Measurements from ENCODE around the gene ZSCAN26.
A peak's percentile ranks its signal among the peaks of the same experiment; 100 is the strongest.

Gene ZSCAN26

GRCh38 chr6:28266962-28267694 lies at the start of gene ZSCAN26:
TSS of gene ZSCAN26 (plus strand) at chr6:28267143. CDS start at chr6:28271920, 4,777 bp downstream.
- peak; percentile 72 to 81 (median 73) for DNase-seq (ENCODE audit: low read depth in 3 of 3)

GRCh38 chr6:28217890-28218289 lies 49.1 kb upstream of the ZSCAN26 start:
- no peak for DNase-seq (ENCODE audit: low read depth in 3 of 3)

GRCh38 chr6:28218312-28219248 lies 48.4 kb upstream of the ZSCAN26 start:
- DNase-seq (ENCODE audit: low read depth in 3 of 3), result no peak

- no peak for DNase-seq (ENCODE audit: low read depth in 3 of 3)
Observed at GRCh38 chr6:28220257-28221133, 46.4 kb upstream of the ZSCAN26 start.

- no peak for DNase-seq (ENCODE audit: low read depth in 3 of 3)
Observed at GRCh38 chr6:28224131-28225055, 42.5 kb upstream of the ZSCAN26 start.

- DNase-seq (ENCODE audit: low read depth in 3 of 3), result no peak
Observed at GRCh38 chr6:28225056-28225834, 41.7 kb upstream of the ZSCAN26 start, which contains the start of gene ZSCAN9. TSS of gene ZSCAN9 (plus strand) at chr6:28225275. CDS start at chr6:28227085, 1,810 bp downstream.

- DNase-seq (ENCODE audit: low read depth in 3 of 3), result no peak
Observed at GRCh38 chr6:28226460-28226859, 40.5 kb upstream of the ZSCAN26 start.

- no peak for DNase-seq (ENCODE audit: low read depth in 3 of 3)
Observed at GRCh38 chr6:28232785-28233184, 34.2 kb upstream of the ZSCAN26 start.

- no peak for DNase-seq (ENCODE audit: low read depth in 3 of 3)
Observed at GRCh38 chr6:28235912-28236452, 31.0 kb upstream of the ZSCAN26 start.

- no peak for DNase-seq (ENCODE audit: low read depth in 3 of 3)
Observed at GRCh38 chr6:28239636-28240035, 27.3 kb upstream of the ZSCAN26 start.

- DNase-seq (ENCODE audit: low read depth in 3 of 3), result no peak
Observed at GRCh38 chr6:28240471-28240870, 26.5 kb upstream of the ZSCAN26 start.

GRCh38 chr6:28243946-28244345 lies 23.0 kb upstream of the ZSCAN26 start:
- no peak for DNase-seq (ENCODE audit: low read depth in 3 of 3)

- no peak for DNase-seq (ENCODE audit: low read depth in 3 of 3)
Observed at GRCh38 chr6:28245206-28245941, 21.6 kb upstream of the ZSCAN26 start.

- DNase-seq (ENCODE audit: low read depth in 3 of 3), result no peak
Observed at GRCh38 chr6:28248916-28249315, 18.0 kb upstream of the ZSCAN26 start.

GRCh38 chr6:28250747-28251146 lies 16.2 kb upstream of the ZSCAN26 start:
- DNase-seq (ENCODE audit: low read depth in 3 of 3), result no peak

- peak in 1 of 3 experiments; percentile 1 for DNase-seq (ENCODE audit: low read depth in 3 of 3)
Observed at GRCh38 chr6:28251661-28252008, 15.3 kb upstream of the ZSCAN26 start.

GRCh38 chr6:28252009-28252975 lies 14.7 kb upstream of the ZSCAN26 start, which contains the start of gene ZKSCAN4:
TSS of gene ZKSCAN4 (minus strand) at chr6:28252269. CDS start at chr6:28251980, 289 bp downstream.
- peak; percentile 48 to 67 (median 64) for DNase-seq (ENCODE audit: low read depth in 3 of 3)
